Gastrocnemius medialis (tissue), 4 donors: ENCODE results near the gene ST6GALNAC2. TPM values are rescaled to one million over a fixed set of nuclear protein-coding genes. Genes with fewer than 3 reads are reported as not detected.

Experiments used
- ATAC-seq, 2 donors: fragments of 150-250 bp; one replicate each; pipeline ENCODE4 v1.9.1; 2016
- DNase-seq, 2 donors: peaks; one replicate each; pipeline ENCODE4 v3.0.0-alpha.2; 2019
- H3K27ac ChIP-seq, 4 donors: fragments of 200-600 bp; sonication (generic); 1 replicate in 1 of 4; 2 replicates in 3 of 4; pipeline ENCODE4 v1.5.1; 2016 to 2018; ENCODE audit warnings: mild to moderate bottlenecking in 2 of 4, moderate library complexity in 1 of 4
- H3K27me3 ChIP-seq, 3 donors: fragments of 200-600 bp; sonication (generic) in 2 of 3; 1 replicate in 1 of 3; 2 replicates in 2 of 3; pipeline versions ENCODE4 v1.5.1 to v1.6.0; 2016 to 2019; ENCODE audit warnings: mild to moderate bottlenecking in 1 of 3, moderate library complexity in 1 of 3
- H3K36me3 ChIP-seq, 2 donors: fragments of 200-600 bp; sonication (generic) in 1 of 2; one replicate each; pipeline ENCODE4 v1.5.1; 2017 to 2018
- H3K4me1 ChIP-seq, 2 donors: fragments of 200-600 bp; sonication (generic) in 1 of 2; one replicate each; pipeline ENCODE4 v1.5.1; 2016 to 2017; ENCODE audit warnings: mild to moderate bottlenecking in 2 of 2
- H3K4me3 ChIP-seq, 4 donors: fragments of 200-600 bp; sonication (generic) in 3 of 4; 1 replicate in 1 of 4; 2 replicates in 3 of 4; pipeline ENCODE4 v1.5.1; 2016 to 2019; ENCODE audit warnings: mild to moderate bottlenecking in 2 of 4
- H3K9me3 ChIP-seq, 3 donors: fragments of 200-600 bp; sonication (generic) in 2 of 3; 1 replicate in 1 of 3; 2 replicates in 2 of 3; pipeline ENCODE4 v1.5.1; 2016 to 2019
- POLR2A ChIP-seq, 2 donors: fragments of 450-650 bp; IDR thresholded peaks; one replicate each; pipeline ENCODE4 v1.6.1; 2017; ENCODE audit warnings: antibody characterized with exemption in 2 of 2, mild to moderate bottlenecking in 2 of 2, moderate library complexity in 2 of 2
- in situ Hi-C, 4 donors: fragments of 200-750 bp; cut with MboI; loops; one replicate each; pipeline versions ENCODE4 v1.15.0 to v1.8.0; 2017; ENCODE audit warnings: low sequenced_read_pairs in 4 of 4
- intact Hi-C: fragments of 100-400 bp; cut with DNase I; formaldehyde crosslinking; loops from one replicate; pipeline ENCODE4 v1.15.1; 2023; ENCODE audit warnings: low total_unique reads
- total RNA-seq, 4 donors: library from RNA; depleted of rRNA; stranded (reverse); fragments of >200 nt; gene quantifications; one replicate each; pipeline versions ENCODE4 v1.1.0 to v1.2.3, GENCODE V29; 2016
- TF ChIP-seq, protein P1 (sequence below), 5 experiments: fragments of 450-650 bp in 3 of 5; fragments of 200-600 bp in 2 of 5; sonication (generic) in 2 of 5; IDR thresholded peaks in 4 of 5; conservative IDR thresholded peaks in 1 of 5; 1 replicate in 4 of 5; 2 replicates in 1 of 5; pipeline ENCODE4 v1.5.1; 2016 to 2019; ENCODE audit warnings: antibody characterized with exemption in 5 of 5, mild to moderate bottlenecking in 3 of 5, moderate library complexity in 3 of 5

ST6GALNAC2 gene
- total RNA-seq, 4 donors from 2014 or later = 13.6 to 31.1 (median 27.4) TPM

- Histone ChIP-seq H3K4me3 (no peak overlapping the region), H3K36me3 (no peaks in the 10 kb centered on the region), H3K27me3 (no peaks in the 10 kb centered on the region), H3K9me3 (no peaks in the 10 kb centered on the region), H3K4me1 (peaks cover 18 to 23% of the 10 kb centered on the region in 2 donors), H3K27ac (peak overlapping the region; percentile 15 to 77 (median 74))
- DNase-seq (no peak), ATAC-seq (no peak)
- in situ Hi-C loops = loop anchor here in 1 of 4 donors (10.0 kb wide), 1 partner anchor 57 kb away; no protein-coding TSS in a partner anchor
- TF ChIP-seq, protein P1, sequence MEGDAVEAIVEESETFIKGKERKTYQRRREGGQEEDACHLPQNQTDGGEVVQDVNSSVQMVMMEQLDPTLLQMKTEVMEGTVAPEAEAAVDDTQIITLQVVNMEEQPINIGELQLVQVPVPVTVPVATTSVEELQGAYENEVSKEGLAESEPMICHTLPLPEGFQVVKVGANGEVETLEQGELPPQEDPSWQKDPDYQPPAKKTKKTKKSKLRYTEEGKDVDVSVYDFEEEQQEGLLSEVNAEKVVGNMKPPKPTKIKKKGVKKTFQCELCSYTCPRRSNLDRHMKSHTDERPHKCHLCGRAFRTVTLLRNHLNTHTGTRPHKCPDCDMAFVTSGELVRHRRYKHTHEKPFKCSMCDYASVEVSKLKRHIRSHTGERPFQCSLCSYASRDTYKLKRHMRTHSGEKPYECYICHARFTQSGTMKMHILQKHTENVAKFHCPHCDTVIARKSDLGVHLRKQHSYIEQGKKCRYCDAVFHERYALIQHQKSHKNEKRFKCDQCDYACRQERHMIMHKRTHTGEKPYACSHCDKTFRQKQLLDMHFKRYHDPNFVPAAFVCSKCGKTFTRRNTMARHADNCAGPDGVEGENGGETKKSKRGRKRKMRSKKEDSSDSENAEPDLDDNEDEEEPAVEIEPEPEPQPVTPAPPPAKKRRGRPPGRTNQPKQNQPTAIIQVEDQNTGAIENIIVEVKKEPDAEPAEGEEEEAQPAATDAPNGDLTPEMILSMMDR (IDR thresholded peaks at IDR 0.05 in 4 of 5, conservative IDR thresholded peaks at IDR 0.05 in 1 of 5) = no peak
- no peak for TF ChIP-seq POLR2A (IDR thresholded peaks at IDR 0.05)
- intact Hi-C loops = loop anchor here (2.0 kb wide), 1 partner anchor 17 kb away; no protein-coding TSS in a partner anchor
These were observed 4.1 kb downstream of the ST6GALNAC2 start for GRCh38 chr17:76581515-76581914.

DNA sequence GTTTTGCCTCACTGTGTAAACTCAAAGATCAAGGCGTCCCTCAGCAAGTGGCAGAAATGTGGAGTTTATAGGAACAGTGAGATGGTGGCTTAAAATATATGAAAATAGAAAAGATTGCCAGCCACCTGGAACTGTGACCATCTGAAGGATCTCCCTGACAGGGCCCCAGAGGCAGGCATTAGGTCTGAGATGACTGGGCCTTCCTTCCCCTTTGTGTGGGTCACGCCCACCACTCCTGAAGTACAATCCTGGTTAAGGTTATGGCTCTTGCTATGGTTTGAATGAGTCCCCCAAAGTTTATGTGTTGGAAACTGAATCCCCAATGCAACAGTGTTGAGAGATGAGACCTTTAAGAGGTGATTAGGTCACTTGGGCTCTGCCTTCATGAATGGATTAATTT is 6.4 kb downstream of the ST6GALNAC2 start:
- H3K9me3 ChIP-seq = no peaks in the 10 kb centered on the region
- no peak overlapping the region for H3K4me3 ChIP-seq
- in situ Hi-C loops = no loop called here
- H3K27ac ChIP-seq = no peak overlapping the region
- DNase-seq = no peak
- H3K36me3 ChIP-seq = no peaks in the 10 kb centered on the region
- H3K4me1 ChIP-seq = peaks cover 14 to 18% of the 10 kb centered on the region in 2 donors
- no peak for ATAC-seq
- intact Hi-C loops = no loop called here
- no peaks in the 10 kb centered on the region for H3K27me3 ChIP-seq
- TF ChIP-seq, protein P1 (IDR thresholded peaks at IDR 0.05 in 4 of 5, conservative IDR thresholded peaks at IDR 0.05 in 1 of 5) = no peak
- TF ChIP-seq POLR2A (IDR thresholded peaks at IDR 0.05) = no peak

GRCh38 chr17:76578376-76578775 is 7.3 kb downstream of the ST6GALNAC2 start:
- no peak overlapping the region for H3K4me3 ChIP-seq
- no peak for DNase-seq
- TF ChIP-seq, protein P1 (IDR thresholded peaks at IDR 0.05 in 4 of 5, conservative IDR thresholded peaks at IDR 0.05 in 1 of 5) = no peak
- TF ChIP-seq POLR2A (IDR thresholded peaks at IDR 0.05) = no peak
- intact Hi-C loops (no loop called here), in situ Hi-C loops (no loop called here)
- no peaks in the 10 kb centered on the region for H3K36me3 ChIP-seq
- H3K9me3 ChIP-seq = no peaks in the 10 kb centered on the region
- H3K27me3 ChIP-seq = no peaks in the 10 kb centered on the region
- no peak overlapping the region for H3K27ac ChIP-seq
- peaks cover 14 to 18% of the 10 kb centered on the region in 2 donors for H3K4me1 ChIP-seq
- no peak for ATAC-seq

DNA sequence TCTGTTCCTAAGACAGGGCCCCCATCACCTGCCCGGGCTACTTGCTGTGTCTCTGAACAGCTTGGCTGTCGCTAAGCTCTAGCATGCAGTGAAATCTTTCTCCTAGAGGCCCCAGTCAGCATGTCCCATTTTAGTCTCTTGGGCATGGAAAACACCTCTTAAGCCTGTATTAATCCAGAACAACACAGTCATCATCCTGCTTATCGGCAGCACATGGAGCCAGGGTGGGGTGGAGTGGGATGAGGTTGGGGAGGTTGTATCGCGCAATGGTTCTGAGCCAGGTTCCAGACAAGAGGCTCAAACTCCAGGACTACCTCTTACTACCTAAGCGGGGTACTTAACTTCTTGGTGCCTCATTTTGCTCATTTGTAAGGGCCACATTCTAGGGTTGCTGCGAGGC is 7.8 kb downstream of the ST6GALNAC2 start:
- DNase-seq (no peak), ATAC-seq (no peak)
- Histone ChIP-seq H3K36me3 (no peaks in the 10 kb centered on the region), H3K27me3 (no peaks in the 10 kb centered on the region), H3K27ac (no peak overlapping the region), H3K9me3 (no peaks in the 10 kb centered on the region), H3K4me1 (peaks cover 14 to 18% of the 10 kb centered on the region in 2 donors), H3K4me3 (no peak overlapping the region)
- intact Hi-C loops = no loop called here
- TF ChIP-seq, protein P1 (IDR thresholded peaks at IDR 0.05 in 4 of 5, conservative IDR thresholded peaks at IDR 0.05 in 1 of 5) = no peak
- no peak for TF ChIP-seq POLR2A (IDR thresholded peaks at IDR 0.05)
- in situ Hi-C loops = no loop called here

GRCh38 chr17:76576189-76576588 is 9.5 kb downstream of the ST6GALNAC2 start:
- no peaks in the 10 kb centered on the region for H3K36me3 ChIP-seq
- peaks cover 11 to 14% of the 10 kb centered on the region in 2 donors for H3K4me1 ChIP-seq
- ATAC-seq = no peak
- in situ Hi-C loops = no loop called here
- DNase-seq = no peak
- no peaks in the 10 kb centered on the region for H3K27me3 ChIP-seq
- no peaks in the 10 kb centered on the region for H3K9me3 ChIP-seq
- no peak overlapping the region for H3K4me3 ChIP-seq
- no peak overlapping the region for H3K27ac ChIP-seq
- intact Hi-C loops = no loop called here
- no peak for TF ChIP-seq POLR2A (IDR thresholded peaks at IDR 0.05)
- TF ChIP-seq, protein P1 (IDR thresholded peaks at IDR 0.05 in 4 of 5, conservative IDR thresholded peaks at IDR 0.05 in 1 of 5) = no peak
